Kidney (tissue), 14 donors: ENCODE results near the gene MSL1. TPM values are rescaled to one million over a fixed set of nuclear protein-coding genes. Genes with fewer than 3 reads are reported as not detected.

Experiments used
- DNase-seq, 5 donors: peaks; one replicate each; pipeline ENCODE4 v3.0.0-alpha.2; 2013 to 2020
- FAIRE-seq: peaks from 2 replicates; lab custom pipeline; 2012; peaks lifted over from hg19 to GRCh38; lab: Jason Lieb, UNC
- H3K27ac ChIP-seq, 2 donors: one replicate each; pipeline ENCODE4 v1.7.0; 2013; ENCODE audit warnings: low read depth in 2 of 2, low read length in 2 of 2, inconsistent platforms in 1 of 2
- H3K27me3 ChIP-seq: one replicate; pipeline ENCODE4 v1.7.1; 2013; ENCODE audit warnings: low read length, inconsistent platforms; ENCODE audit not compliant: control insufficient read depth, insufficient read depth
- H3K36me3 ChIP-seq, 3 donors: one replicate each; pipeline versions ENCODE4 v1.7.0 to v1.7.1; 2013; ENCODE audit warnings: low read length in 3 of 3, control low read depth in 1 of 3, inconsistent platforms in 1 of 3; ENCODE audit not compliant: insufficient read depth in 3 of 3, control insufficient read depth in 2 of 3
- H3K4me1 ChIP-seq, 3 donors: one replicate each; pipeline versions ENCODE4 v1.7.0 to v1.7.1; 2013; ENCODE audit warnings: low read length in 3 of 3, inconsistent platforms in 1 of 3, low read depth in 1 of 3; ENCODE audit not compliant: control insufficient read depth in 2 of 3, insufficient read depth in 2 of 3
- H3K4me3 ChIP-seq, 3 donors: one replicate each; pipeline versions ENCODE4 v1.7.0 to v1.8.1; 2013; ENCODE audit warnings: low read length in 3 of 3, control low read depth in 1 of 3, inconsistent platforms in 1 of 3
- H3K9ac ChIP-seq, 3 donors: one replicate each; pipeline versions ENCODE4 v1.7.0 to v1.7.1; 2013; ENCODE audit warnings: low read length in 3 of 3, control low read depth in 1 of 3, inconsistent platforms in 1 of 3
- H3K9me3 ChIP-seq, 3 donors: one replicate each; pipeline versions ENCODE4 v1.7.0 to v1.7.1; 2013; ENCODE audit warnings: low read length in 3 of 3, control low read depth in 1 of 3, inconsistent platforms in 1 of 3; ENCODE audit not compliant: control insufficient read depth in 2 of 3, insufficient read depth in 1 of 3
- CTCF ChIP-seq: IDR thresholded peaks from 3 replicates; pipeline ENCODE4 v1.5.1; 2012; ENCODE audit warnings: mild to moderate bottlenecking, moderate library complexity, borderline replicate concordance; ENCODE audit not compliant: insufficient read depth; ENCODE audit errors: extremely low read depth
- intact Hi-C: fragments of 100-400 bp; cut with DNase I; formaldehyde crosslinking; loops from one replicate; pipeline ENCODE4 v1.11.1; 2022
- polyA plus RNA-seq: library from polyadenylated mRNA; stranded (reverse); fragments of 350-450 nt; fragmentation: Illumina TruSeq; extraction: RNeasy Lipid Tissue Mini Kit (QIAGEN cat#74804); gene quantifications from one replicate; pipeline ENCODE4 v1.2.3, GENCODE V29; 2014; ENCODE audit warnings: low read depth, low replicate concordance; ENCODE audit not compliant: insufficient read depth
- total RNA-seq: library from RNA; stranded (reverse); fragmentation: NEBNext Ultra II Directional; extraction: Animal tissue kit (Norgen Biotek cat#: 25700); gene quantifications from one replicate; pipeline ENCODE4 v1.2.1, GENCODE V29; 2021
- donor health status: control.
- donor health status: control.
- donor health status: control.
- donor health status: control.
- donor health status: control.
- donor health status: DM: yes; HTN: yes; CAD: no.
- donor health status: Normal renal cell carcinoma (clear cell type).

The MSL1 gene
- total and polyA plus RNA-seq, 2 donors from 2014 or later = 34.9 to 75.4 TPM

DNA sequence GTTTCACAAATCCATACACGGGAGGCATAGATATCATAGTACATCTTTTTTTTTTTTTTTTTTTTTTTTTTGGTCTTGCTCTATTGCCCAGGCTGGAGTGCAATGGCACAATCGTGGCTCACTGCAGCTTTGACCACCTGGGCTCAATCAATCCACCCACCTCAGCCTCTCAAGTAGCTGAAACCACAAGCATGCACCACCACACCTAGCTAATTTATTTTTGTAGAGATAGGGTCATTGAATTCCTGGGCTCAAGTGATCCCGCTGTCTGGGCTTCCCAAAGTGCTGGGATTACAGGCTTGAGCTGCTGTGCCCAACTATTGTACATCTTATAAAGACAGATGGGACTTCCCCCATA is 52.0 kb downstream of the MSL1 start:
- no peak for FAIRE-seq
- Histone ChIP-seq H3K27ac (no peak overlapping the region), H3K4me1 (peaks cover 0 to 8% (median 0%) of the 10 kb centered on the region in 3 donors), H3K9ac (no peak overlapping the region), H3K4me3 (no peak overlapping the region), H3K36me3 (peaks cover 11 to 35% (median 26%) of the 10 kb centered on the region in 3 donors), H3K9me3 (no peaks in the 10 kb centered on the region), H3K27me3 (no peaks in the 10 kb centered on the region)
- TF ChIP-seq CTCF = no peak
- DNase-seq = no peak
- intact Hi-C loops = no loop called here

DNA sequence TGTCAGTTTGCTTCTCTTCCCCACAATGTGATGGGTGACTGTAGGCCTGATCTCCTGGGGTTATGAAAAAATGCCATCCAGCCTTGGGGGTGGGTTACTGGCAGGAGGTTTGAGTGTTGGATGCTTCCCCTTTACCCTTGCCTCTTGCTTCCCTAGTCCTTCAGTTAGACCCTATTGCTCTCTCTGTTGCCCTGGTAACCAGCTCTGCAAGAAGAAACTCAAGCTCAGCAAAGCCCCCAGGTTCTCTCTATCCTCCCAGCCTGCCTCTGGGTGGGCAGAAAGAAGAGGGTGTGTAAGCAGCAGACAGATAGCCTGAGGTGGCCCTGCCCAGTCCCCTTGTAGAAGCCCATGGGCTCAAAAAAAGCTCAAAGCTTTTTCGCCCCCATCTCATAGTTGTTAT is 52.7 kb downstream of the MSL1 start:
- Histone ChIP-seq H3K9me3 (no peaks in the 10 kb centered on the region), H3K27ac (no peak overlapping the region), H3K4me3 (no peak overlapping the region), H3K9ac (no peak overlapping the region), H3K4me1 (peaks cover 0 to 8% (median 0%) of the 10 kb centered on the region in 3 donors), H3K36me3 (peaks cover 8 to 28% (median 21%) of the 10 kb centered on the region in 3 donors), H3K27me3 (no peaks in the 10 kb centered on the region)
- intact Hi-C loops = no loop called here
- no peak for TF ChIP-seq CTCF
- FAIRE-seq (no peak), DNase-seq (no peak)

- H3K27me3 ChIP-seq = no peaks in the 10 kb centered on the region
- DNase-seq = no peak
- no peak for TF ChIP-seq CTCF
- peak overlapping the region in 1 of 2 donors; percentile 60 for H3K27ac ChIP-seq
- peaks cover 0 to 8% (median 0%) of the 10 kb centered on the region in 3 donors for H3K4me1 ChIP-seq
- H3K9me3 ChIP-seq = no peaks in the 10 kb centered on the region
- intact Hi-C loops = no loop called here
- FAIRE-seq = no peak
- peak overlapping the region in 1 of 3 donors; percentile 13 for H3K9ac ChIP-seq
- H3K4me3 ChIP-seq = no peak overlapping the region
- H3K36me3 ChIP-seq = peaks cover 4 to 19% (median 9%) of the 10 kb centered on the region in 3 donors
Measured at GRCh38 chr17:40175928-40176753, 54.4 kb downstream of the MSL1 start.
